ENCODE data around the gene COA7. TPM values are rescaled to one million over a fixed set of nuclear protein-coding genes. Genes with fewer than 3 reads are reported as not detected.

COA7 gene
- total RNA-seq, 4 donors from 2014 or later = 18.7 to 22.3 (median 20.1) TPM

DNA sequence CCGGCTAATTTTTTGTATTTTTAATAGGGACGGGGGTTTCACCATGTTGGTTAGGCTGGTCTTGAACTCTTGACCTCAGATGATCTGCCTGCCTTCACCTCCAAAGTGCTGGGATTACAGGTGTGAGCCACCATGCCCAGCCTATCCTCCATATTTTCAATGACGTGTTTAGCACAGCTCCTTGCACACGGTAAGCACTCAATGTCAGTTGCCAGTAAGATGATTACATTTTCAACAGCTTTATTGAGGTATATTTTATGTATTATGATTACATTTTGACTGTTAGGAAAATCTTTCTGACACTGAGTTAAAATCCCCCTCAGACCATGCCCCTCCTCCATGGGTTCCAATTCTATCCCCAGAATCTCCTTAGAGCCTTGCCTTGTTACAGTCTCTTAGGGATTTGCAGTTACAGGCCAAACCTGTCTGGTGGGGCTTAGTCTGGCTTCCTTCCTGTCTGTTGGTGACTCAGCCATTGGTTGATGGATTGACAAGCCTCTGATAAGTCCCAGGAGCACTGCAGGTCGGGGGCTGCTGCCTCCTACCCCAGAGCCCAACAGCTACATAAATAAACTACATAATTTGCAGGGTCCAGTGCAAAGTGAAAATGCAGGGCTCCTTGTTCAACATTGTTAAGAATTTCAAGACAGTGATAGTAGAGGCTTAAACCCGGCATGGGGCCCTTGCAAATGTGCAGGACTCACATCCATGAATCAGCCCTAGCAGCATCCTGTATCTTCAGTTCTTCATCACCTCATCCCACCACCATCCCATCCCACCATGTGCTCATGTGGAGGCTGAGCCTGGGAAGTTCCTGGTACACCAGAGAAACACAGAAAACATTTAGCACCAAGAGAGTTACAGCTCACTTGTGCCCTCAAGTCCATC lies 23.4 kb downstream of the COA7 start:
- Histone ChIP-seq H3K27ac (peak overlapping the region; percentile 87 to 91 (median 90)), H3K36me3 (no peaks in the 10 kb centered on the region), H3K9me3 (no peaks in the 10 kb centered on the region), H3K4me1 (peaks cover 35 to 68% of the 10 kb centered on the region in 2 donors), H3K27me3 (no peaks in the 10 kb centered on the region), H3K4me3 (no peak overlapping the region)
- no peak for DNase-seq
- ATAC-seq = no peak
- intact Hi-C loops (cut with DNase I; ENCODE audit: low total_unique reads) (loop anchor here (1.0 kb wide), 1 partner anchor 70 kb away; no protein-coding TSS in a partner anchor), in situ Hi-C loops (cut with MboI; ENCODE audit: low sequenced_read_pairs in 4 of 4) (loop anchor here (25.0 kb wide), 3 partner anchors 237 to 537 kb away; partner anchors contain the start of genes ORC1 (in 3 of the 4), PRPF38A (in 3 of the 4) and ZFYVE9 (in 3 of the 4))
- no peak for TF ChIP-seq POLR2A (IDR thresholded peaks at IDR 0.05)
- TF ChIP-seq, protein P1, sequence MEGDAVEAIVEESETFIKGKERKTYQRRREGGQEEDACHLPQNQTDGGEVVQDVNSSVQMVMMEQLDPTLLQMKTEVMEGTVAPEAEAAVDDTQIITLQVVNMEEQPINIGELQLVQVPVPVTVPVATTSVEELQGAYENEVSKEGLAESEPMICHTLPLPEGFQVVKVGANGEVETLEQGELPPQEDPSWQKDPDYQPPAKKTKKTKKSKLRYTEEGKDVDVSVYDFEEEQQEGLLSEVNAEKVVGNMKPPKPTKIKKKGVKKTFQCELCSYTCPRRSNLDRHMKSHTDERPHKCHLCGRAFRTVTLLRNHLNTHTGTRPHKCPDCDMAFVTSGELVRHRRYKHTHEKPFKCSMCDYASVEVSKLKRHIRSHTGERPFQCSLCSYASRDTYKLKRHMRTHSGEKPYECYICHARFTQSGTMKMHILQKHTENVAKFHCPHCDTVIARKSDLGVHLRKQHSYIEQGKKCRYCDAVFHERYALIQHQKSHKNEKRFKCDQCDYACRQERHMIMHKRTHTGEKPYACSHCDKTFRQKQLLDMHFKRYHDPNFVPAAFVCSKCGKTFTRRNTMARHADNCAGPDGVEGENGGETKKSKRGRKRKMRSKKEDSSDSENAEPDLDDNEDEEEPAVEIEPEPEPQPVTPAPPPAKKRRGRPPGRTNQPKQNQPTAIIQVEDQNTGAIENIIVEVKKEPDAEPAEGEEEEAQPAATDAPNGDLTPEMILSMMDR (IDR thresholded peaks at IDR 0.05 in 4 of 5, conservative IDR thresholded peaks at IDR 0.05 in 1 of 5) = no peak

DNA sequence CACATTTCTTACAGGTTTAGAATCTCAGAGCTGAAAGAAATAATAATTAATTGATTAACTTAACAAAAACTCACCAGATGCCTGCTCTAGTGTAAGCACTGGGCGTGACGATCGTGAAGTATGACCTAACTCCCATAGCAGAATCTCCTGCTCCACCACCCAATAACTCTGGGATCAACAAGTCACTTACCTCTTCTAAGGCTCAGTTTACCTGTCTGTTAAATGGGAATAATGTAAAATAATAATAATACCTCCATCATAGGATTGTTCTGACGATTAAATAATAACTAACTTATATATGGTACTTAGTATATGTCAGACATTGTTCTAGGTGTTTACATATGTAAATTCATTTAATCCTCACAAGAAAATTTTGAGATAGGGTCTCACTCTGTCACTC lies 24.6 kb downstream of the COA7 start:
- in situ Hi-C loops (cut with MboI; ENCODE audit: low sequenced_read_pairs in 4 of 4) = loop anchor here in 1 of 4 donors (25.0 kb wide), 1 partner anchor 536 kb away; the partner anchor contains the start of gene ZFYVE9
- DNase-seq = no peak
- intact Hi-C loops (cut with DNase I; ENCODE audit: low total_unique reads) = no loop called here
- Histone ChIP-seq H3K27ac (peak overlapping the region; percentile 19 to 90 (median 88)), H3K9me3 (no peaks in the 10 kb centered on the region), H3K4me1 (peaks cover 30 to 64% of the 10 kb centered on the region in 2 donors), H3K27me3 (no peaks in the 10 kb centered on the region), H3K36me3 (no peaks in the 10 kb centered on the region), H3K4me3 (no peak overlapping the region)
- TF ChIP-seq, protein P1 (IDR thresholded peaks at IDR 0.05 in 4 of 5, conservative IDR thresholded peaks at IDR 0.05 in 1 of 5) = no peak
- TF ChIP-seq POLR2A (IDR thresholded peaks at IDR 0.05) = no peak
- ATAC-seq = no peak

DNA sequence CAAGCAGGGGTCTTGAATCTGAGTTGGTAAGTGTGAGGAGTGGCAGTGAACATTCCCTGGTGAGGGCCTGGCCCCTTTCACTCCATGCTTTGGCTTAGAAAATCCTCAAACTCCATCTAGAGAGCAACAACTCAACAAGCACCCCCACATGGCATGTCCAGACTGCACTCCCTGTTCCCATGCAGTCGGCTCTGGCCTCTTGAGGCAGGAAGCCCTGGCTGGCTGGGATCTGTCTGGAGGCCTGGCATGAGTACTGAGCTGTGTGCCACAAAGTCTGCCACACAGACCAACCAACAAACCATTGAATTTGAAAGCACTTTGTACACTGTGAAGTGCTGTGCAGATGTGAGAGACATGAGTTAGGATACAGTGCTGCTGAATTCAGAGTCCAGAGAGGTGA lies 25.2 kb downstream of the COA7 start:
- H3K36me3 ChIP-seq = no peaks in the 10 kb centered on the region
- DNase-seq = peak in 1 of 2 donors; percentile 41
- peaks cover 24 to 68% of the 10 kb centered on the region in 2 donors for H3K4me1 ChIP-seq
- in situ Hi-C loops (cut with MboI; ENCODE audit: low sequenced_read_pairs in 4 of 4) (loop anchor here in 1 of 4 donors (25.0 kb wide), 1 partner anchor 536 kb away; the partner anchor contains the start of gene ZFYVE9), intact Hi-C loops (cut with DNase I; ENCODE audit: low total_unique reads) (no loop called here)
- TF ChIP-seq POLR2A (IDR thresholded peaks at IDR 0.05) = no peak
- TF ChIP-seq, protein P1 (IDR thresholded peaks at IDR 0.05 in 4 of 5, conservative IDR thresholded peaks at IDR 0.05 in 1 of 5) = no peak
- no peaks in the 10 kb centered on the region for H3K9me3 ChIP-seq
- H3K4me3 ChIP-seq = no peak overlapping the region
- peak overlapping the region; percentile 19 to 90 (median 88) for H3K27ac ChIP-seq
- H3K27me3 ChIP-seq = no peaks in the 10 kb centered on the region
- ATAC-seq = peak in 1 of 2 donors; percentile 8

DNA sequence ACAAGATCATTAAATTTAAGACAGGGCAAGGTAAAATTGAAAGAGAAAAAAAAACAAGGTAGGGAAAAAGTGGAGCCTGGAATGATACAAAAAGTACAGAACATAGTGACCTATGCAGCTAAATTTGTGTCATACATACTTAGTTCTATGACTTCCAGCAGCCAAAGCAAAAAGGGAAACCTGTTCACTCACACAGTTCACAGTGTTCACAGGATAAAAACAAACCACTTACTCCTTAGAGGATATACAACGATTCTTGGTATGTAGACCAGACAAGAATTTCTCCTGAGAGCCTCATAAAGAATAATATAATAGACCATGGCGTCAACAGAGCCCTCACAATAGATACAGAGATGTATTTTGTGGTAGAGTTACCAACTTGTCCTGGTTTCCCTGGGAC lies 27.5 kb downstream of the COA7 start:
- Histone ChIP-seq H3K4me1 (peaks cover 16 to 52% of the 10 kb centered on the region in 2 donors), H3K9me3 (no peaks in the 10 kb centered on the region), H3K27me3 (no peaks in the 10 kb centered on the region), H3K27ac (peak overlapping the region; percentile 5 to 90 (median 58)), H3K36me3 (no peaks in the 10 kb centered on the region), H3K4me3 (no peak overlapping the region)
- ATAC-seq = peak in 1 of 2 donors; percentile 50
- TF ChIP-seq, protein P1 (IDR thresholded peaks at IDR 0.05 in 4 of 5, conservative IDR thresholded peaks at IDR 0.05 in 1 of 5) = no peak
- no peak for TF ChIP-seq POLR2A (IDR thresholded peaks at IDR 0.05)
- in situ Hi-C loops (cut with MboI; ENCODE audit: low sequenced_read_pairs in 4 of 4) = loop anchor here in 1 of 4 donors (25.0 kb wide), 1 partner anchor 533 kb away; the partner anchor contains the start of gene ZFYVE9
- intact Hi-C loops (cut with DNase I; ENCODE audit: low total_unique reads) = no loop called here
- no peak for DNase-seq

All from gastrocnemius medialis (tissue), 4 donors.